ENCODE results near the gene RAB40C.

GRCh38 chr16:606656-607307 lies 16.9 kb downstream of the RAB40C start:
- no peak for TF ChIP-seq CTCF (IDR thresholded peaks at IDR 0.05)
- TF ChIP-seq EZH2 (IDR thresholded peaks at IDR 0.05), result no peak

Measured in neural progenitor cell (in vitro differentiated cells).